ENCODE measurements around the gene RNU5D-1. TPM values are rescaled to one million over a fixed set of nuclear protein-coding genes. Genes with fewer than 3 reads are reported as not detected.
A peak's percentile ranks its signal among the peaks of the same experiment; 100 is the strongest.

Gene RNU5D-1
- total and polyA plus RNA-seq, 10 of the 15 experiments (the other 5 are each of a cell fraction or from before 2014, with no cell fraction given) = not detected

DNA sequence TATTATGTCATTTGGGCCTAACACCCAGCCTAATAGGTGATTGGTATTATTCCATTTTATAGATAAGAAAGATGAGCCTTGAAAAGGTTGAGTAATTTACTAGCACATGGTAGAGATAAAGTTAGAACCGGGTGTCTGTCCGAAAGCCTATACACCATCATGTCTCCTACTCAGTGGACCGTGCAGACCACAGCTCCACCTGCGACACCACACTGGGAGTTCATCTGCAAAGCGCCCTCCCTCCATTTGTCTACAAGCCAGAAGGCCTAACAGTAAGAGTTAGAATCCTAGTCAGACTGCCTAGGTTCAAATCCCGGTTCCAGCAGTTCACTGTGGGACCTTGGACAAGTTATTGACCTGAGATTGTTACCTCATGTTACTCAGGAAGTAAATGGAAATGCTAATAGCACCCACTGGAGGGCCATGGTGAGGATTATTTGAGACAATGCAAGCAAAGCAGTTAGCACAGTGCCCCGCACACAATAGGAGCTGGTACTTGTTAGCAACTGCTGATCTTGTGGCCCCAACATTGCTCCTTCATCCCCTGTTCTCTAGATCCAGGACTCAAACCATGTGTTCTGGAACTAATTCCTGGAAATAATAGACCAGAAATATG lies 36.0 kb downstream of the RNU5D-1 start (continued):
- no peak for TF ChIP-seq MYC (IDR thresholded peaks at IDR 0.05; ENCODE audit: insufficient read depth, insufficient read length, insufficient replicate concordance, low read length, severe bottlenecking)
- TF ChIP-seq PML (IDR thresholded peaks at IDR 0.05; ENCODE audit: low read length) = no peak
- TF ChIP-seq POU2F2 (IDR thresholded peaks at IDR 0.05; ENCODE audit: borderline replicate concordance, low read depth, low read length) = no peak
- no peak for TF ChIP-seq HDGF (IDR thresholded peaks at IDR 0.05)
- TF ChIP-seq SMC3 (IDR thresholded peaks at IDR 0.05; ENCODE audit: borderline replicate concordance, low read length) = no peak

DNA sequence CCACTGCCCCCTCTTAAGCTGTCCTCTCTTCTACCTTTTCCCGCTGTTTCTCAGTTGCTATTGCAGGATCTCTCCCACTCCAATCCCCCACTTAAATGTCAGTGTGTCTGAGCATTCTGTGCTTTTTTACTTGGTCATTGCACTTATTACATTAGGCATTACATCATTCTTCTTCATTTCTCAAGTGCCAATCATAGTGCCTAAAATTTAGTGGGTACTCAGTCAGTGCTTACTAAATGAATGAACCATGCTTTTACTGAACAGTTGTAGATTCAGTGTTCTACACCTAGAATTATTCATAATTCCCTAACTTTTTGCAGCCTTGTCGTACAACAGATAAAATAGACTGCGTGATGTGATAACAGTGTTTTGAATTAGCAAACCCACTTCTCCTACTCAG lies 37.1 kb downstream of the RNU5D-1 start:
- no peak overlapping the region for H2AFZ ChIP-seq (ENCODE audit: control insufficient read depth, low read depth, low read length)
- DNase-seq (ENCODE audit: low read depth, low spot score) (no peak), FAIRE-seq (no peak), ATAC-seq (no peak)
- no peaks in the 10 kb centered on the region for H4K20me1 ChIP-seq (ENCODE audit: control insufficient read depth, insufficient read depth)
- no peaks in the 10 kb centered on the region for H3K79me2 ChIP-seq (ENCODE audit: control insufficient read depth, insufficient read depth, low read length)
- ChIA-PET SMC1A (ENCODE audit: uncharacterized antibody, unreplicated experiment) (interaction anchor here (2.0 to 8.8 kb wide), 2 partner anchors 10 to 19 kb away, joined by 4 to 76 read pairs; partner anchors contain the start of genes ARMH1 and TMEM53), CTCF (interaction anchor here (1.1 to 4.8 kb wide), 6 partner anchors 10 to 41 kb away, joined by 3 to 28 read pairs (median 6); partner anchors contain the start of gene TMEM53), POLR2A (interaction anchor here (1.2 kb wide), 1 partner anchor 9 kb away, joined by 4 read pairs; no protein-coding TSS in a partner anchor), RAD21 (ENCODE audit: unreplicated experiment) (no interaction called here)
- 96% methylated on average over 3 of the region's 3 CpGs for WGBS (ENCODE audit: insufficient coverage, insufficient replicate concordance, low lambda C conversion rate, missing lambda C conversion rate)
- no peaks in the 10 kb centered on the region for H3K9me3 ChIP-seq (replicated peaks; ENCODE audit: control insufficient read depth, insufficient read depth, low read length)
- intact Hi-C loops (cut with micrococcal nuclease; ENCODE audit: unreplicated experiment) = no loop called here
- H3K4me1 ChIP-seq (ENCODE audit: control insufficient read depth, insufficient read depth, low read length) = peaks cover 51% of the 10 kb centered on the region
- H3K36me3 ChIP-seq (ENCODE audit: control insufficient read depth in 2 of 2, insufficient read depth in 2 of 2, low read length in 1 of 2) = no peaks in the 10 kb centered on the region
- BruUV-seq (replicated peaks) = no TSS peak
- no peak overlapping the region for H3K4me2 ChIP-seq (ENCODE audit: control insufficient read depth, insufficient read depth)
- H3K27ac ChIP-seq (ENCODE audit: control insufficient read depth, insufficient read depth) = no peak overlapping the region
- H3K9ac ChIP-seq (ENCODE audit: control insufficient read depth, insufficient read depth, low read length) = no peak overlapping the region
- no peak overlapping the region for H3K4me3 ChIP-seq
- in situ Hi-C loops (cut with MboI) = no loop called here
- TF ChIP-seq ATF7 (IDR thresholded peaks at IDR 0.05; ENCODE audit: low read depth) = peak; percentile 25; the same call in 1 of the 2 replicates
- TF ChIP-seq, protein P1, sequence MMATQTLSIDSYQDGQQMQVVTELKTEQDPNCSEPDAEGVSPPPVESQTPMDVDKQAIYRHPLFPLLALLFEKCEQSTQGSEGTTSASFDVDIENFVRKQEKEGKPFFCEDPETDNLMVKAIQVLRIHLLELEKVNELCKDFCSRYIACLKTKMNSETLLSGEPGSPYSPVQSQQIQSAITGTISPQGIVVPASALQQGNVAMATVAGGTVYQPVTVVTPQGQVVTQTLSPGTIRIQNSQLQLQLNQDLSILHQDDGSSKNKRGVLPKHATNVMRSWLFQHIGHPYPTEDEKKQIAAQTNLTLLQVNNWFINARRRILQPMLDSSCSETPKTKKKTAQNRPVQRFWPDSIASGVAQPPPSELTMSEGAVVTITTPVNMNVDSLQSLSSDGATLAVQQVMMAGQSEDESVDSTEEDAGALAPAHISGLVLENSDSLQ (IDR thresholded peaks at IDR 0.05) = peak; percentile 59
- TF ChIP-seq ZSCAN29 (IDR thresholded peaks at IDR 0.05) = no peak
- no peak for TF ChIP-seq CREB1 (IDR thresholded peaks at IDR 0.05; ENCODE audit: low read depth)
- no peaks in the 10 kb centered on the region for H3K27me3 ChIP-seq (replicated peaks in 1 of 2; ENCODE audit: control insufficient read depth in 2 of 2, insufficient read depth in 2 of 2, low read length in 1 of 2)
